Measurements from ENCODE around the gene GUCA1A.

DNA sequence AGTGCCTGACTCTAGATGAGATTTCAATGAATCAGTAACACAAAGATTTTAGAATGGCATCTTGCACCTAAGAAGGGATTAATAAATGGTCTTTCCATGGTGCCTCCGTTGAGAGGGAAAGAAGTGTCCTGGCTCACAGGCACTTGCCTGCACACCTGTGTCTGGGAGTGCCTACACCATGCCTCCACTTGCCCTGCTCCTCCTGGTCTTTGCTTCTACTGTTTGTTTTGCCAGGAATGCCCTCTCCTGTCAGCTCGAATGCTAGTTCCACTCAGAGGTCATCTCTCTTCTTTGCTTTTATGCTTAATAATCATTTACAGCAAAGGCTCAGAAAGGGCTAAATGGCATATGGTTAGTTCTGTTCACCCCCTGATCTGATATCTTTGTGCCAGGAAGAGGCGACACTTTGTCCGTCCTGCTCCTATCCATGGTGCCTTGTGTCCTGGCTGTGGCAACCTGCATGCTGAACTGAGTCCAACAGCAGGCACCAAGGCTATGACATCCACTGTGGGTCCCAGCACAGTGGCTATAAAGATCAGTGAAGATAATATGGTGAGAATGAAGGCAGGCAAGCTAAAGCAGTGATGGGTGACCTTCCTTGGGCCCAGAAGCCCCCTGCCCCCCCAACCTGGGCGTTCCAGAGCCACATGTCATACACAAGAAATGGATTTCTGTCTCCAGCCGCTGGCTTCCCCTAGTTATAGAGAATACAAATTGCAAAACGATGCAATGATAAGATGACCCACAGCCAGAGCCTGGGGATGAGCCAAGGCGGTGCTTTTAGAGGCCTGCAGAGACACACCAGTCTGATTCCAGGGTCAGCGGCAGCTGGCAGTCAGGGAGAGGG is 32.2 kb upstream of the GUCA1A start:
- TF ChIP-seq, protein P1, sequence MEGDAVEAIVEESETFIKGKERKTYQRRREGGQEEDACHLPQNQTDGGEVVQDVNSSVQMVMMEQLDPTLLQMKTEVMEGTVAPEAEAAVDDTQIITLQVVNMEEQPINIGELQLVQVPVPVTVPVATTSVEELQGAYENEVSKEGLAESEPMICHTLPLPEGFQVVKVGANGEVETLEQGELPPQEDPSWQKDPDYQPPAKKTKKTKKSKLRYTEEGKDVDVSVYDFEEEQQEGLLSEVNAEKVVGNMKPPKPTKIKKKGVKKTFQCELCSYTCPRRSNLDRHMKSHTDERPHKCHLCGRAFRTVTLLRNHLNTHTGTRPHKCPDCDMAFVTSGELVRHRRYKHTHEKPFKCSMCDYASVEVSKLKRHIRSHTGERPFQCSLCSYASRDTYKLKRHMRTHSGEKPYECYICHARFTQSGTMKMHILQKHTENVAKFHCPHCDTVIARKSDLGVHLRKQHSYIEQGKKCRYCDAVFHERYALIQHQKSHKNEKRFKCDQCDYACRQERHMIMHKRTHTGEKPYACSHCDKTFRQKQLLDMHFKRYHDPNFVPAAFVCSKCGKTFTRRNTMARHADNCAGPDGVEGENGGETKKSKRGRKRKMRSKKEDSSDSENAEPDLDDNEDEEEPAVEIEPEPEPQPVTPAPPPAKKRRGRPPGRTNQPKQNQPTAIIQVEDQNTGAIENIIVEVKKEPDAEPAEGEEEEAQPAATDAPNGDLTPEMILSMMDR (IDR thresholded peaks at IDR 0.05; ENCODE audit: low read depth, low read length) = no peak
- no peak for TF ChIP-seq EZH2phosphoT487 (IDR thresholded peaks at IDR 0.05; ENCODE audit: low read depth)

Data from OCI-LY3 (cell line).